ENCODE data around the gene ABI3.
A peak's percentile ranks its signal among the peaks of the same experiment; 100 is the strongest.

Gene ABI3

DNA sequence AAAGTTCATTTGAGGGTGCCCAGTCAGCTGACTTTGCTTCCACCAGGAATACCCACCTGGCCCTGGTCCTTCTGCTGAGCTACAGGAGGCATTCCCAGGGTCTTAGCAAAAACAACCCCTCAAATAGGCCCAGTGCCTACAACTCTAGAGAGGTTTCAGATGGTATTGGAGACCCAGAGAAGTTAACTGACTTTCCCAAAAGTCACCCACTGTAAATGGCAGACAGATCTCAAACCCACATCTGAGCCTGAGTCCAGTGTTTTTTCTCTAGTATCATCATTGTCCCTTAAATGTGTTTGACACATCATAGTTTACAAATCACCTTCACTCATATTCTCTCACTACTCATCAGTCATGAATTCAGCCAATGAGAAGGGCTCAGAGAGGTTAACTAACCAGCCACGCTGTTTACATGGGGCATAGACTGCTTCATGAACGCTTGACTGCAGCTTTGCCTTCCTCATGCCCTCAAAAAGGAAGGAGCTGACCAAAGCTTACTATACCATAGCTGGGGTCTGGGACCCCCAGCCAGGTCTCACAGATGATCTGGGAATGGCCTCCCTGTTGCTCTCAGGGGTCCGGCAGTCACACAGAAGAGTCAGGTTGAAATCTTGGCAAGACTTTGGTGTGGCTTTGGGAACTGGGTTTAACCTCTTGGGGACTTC lies 16.4 kb downstream of the ABI3 start:
- no peak for DNase-seq

DNA sequence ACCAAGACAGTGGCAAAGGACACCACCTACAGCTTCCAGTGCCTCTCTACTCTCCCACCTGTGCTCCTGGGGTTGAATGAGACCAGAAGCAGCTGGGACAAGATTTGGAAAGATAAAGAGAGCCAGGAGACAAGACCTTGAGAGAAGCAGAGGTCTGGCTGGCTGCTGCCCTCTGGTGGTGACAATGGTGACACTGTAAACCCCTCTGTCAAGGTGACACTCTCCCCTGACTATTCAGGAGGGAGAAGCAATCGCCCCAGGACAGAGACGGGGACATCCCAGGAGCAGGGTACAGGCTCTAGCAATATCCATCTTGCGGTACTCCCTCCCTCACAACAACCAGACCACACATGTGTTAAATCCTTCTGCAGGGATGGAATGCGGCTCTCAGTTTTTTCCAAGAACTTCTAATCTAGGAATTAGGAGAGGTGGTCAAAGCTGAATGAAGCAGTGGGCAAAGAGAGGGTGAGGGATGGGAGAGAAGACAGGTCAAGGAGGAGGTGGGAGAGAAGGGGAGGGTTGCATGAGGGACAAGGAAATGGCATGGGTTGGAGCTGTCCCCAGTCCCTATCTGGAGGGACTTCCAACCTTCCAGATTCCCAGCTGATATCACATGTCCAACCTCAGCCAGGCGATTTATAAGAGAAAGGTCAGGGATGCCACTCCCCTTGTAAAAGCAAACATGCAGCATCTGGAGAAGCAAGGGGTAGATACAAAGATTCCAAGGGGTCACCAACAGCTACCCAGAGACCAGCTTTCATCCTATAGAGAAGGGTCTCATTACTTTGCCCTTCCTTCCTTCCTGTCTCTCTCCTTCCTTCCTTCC lies 17.1 kb downstream of the ABI3 start:
- peak; percentile 32 to 48 for DNase-seq

DNA sequence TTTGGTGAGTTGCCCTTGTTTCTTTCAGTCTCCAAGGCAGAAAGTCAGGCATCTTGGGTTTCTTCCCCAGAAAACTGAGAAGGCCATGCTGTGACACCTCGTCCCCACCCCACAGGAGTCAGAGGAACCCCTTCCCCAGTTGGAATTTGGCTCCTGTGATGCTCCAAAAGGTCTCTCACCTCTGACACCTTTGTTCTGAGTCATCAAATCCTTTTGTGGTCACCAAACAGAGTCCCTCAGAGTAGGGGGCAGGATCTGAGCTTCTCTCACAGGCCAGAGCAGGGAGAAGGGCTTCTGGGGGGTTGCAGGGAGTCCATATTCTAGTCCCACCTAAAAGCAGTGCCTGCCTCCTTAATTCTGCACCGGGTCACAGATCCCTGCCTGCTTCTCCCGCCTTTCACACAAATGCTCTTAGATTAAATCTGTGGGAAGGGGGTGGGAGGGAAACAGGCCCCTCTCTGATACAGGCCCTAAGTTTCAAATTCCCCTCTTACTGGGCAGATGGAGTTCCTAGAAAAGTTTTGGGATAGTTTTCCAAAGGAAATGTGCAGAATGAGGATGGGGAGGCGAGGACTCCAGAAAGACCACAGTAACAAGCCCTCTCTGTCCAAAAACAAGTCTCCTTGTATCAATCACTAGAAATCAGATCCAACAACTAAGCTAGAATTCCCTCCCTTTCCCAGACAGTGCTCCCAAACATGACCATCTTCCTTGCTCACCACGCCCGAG lies 18.7 kb downstream of the ABI3 start:
- no peak for DNase-seq

DNA sequence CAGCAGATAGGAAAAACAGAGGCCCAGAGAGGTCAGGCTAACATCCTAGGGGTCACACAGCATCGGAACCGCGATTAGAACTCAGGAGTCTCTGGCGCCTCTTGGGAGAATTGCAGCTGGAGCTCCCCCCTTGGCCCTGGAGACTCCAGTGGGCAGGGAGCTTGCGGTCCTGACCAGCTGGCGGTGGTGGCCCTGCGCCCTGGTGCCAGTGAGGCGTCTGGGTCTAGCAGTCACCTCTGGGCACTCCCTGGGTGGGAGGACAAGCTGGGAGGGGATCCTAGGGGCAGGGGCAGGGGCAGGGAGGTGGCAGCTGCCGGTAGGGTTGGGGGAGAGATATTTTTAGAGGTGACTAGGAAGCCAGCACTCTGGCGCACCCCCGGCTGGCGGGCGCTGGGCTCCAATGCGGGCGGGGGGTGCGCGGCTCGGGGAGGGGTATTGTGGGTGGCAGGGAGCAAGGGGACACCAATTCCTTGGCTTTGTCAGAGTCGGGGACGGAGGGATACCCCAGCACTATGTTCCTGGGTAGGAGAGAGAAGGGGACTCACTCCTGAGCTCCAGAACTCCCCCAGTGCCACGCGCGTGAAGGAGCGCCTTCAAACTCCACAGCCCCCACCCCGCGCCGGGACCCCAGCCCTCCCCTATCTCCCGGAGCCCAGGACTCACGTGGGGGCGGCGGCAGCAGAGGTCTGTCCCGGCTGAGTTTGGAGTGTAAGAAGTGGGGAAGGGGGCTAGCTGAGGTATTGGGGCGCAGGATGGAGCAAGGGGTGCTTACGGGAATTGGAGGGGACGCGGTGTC lies 19.5 kb downstream of the ABI3 start:
- no peak for DNase-seq

DNA sequence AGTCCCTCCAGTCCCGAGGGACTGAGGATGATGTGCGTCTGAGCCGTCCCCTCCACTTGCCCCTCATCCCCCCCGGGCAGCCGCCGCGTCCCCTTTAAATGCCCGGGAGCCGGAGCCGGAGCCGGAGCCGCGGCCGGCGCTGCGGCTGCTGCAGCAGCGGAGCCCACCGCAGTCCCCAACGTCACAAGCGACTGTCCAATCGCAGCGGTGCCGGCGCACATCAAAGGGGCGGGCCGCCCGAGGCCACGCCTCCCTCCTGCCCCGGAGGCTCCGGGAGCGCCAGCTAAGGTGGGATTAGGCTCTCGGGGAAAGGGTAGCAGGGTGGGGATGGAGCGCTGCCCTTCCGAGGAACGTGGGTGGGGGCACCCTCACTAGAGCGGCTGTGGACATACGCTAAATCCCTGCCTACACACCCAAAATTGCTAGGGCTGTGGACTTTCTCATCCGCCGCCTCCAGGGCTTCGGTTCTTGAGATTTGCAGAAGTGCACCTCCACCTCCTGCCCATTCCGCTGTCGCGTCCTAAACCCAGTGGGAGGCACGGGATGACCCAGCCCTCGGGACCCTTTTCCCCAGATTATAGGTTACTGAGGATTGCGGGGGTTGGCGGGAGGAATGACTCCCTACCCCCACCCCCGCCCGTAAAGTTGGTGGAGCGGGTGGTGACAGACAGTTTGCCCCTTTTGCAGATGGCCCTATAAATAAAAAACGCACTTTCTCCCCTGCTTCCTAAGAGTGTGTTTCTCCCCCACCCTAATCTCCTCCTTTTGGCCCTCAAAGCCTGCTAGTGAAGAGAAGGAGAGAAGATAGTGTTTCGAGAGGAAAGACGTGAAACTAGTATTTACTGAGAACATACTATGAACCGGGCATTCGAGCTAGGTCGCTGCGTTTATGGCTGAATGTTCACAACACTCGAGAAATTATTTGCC lies 20.4 kb downstream of the ABI3 start, which contains the start of gene PHOSPHO1:
PHOSPHO1 (minus strand) TSS at position 152 of the 927 bp plus-strand sequence. CDS start 4,096 bp downstream, outside the sequence.
- DNase-seq, result peak; percentile 70 to 81

DNA sequence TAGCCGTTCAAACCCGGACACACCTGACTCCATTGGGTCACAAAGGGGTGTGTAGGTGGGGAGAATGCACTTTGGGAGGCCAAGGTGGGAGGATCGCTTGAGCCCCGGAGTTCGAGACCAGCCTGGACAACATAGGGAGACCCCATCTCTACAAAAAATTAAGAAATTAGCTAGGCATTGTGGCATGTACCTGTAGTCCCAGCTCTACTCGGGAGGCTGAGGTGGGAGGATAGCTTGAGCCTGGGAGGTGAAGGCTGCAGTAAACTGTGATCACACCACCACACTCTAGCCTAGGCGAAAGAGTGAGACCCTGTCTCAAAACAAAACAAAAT lies 21.0 kb downstream of the ABI3 start:
- no peak for DNase-seq

DNA sequence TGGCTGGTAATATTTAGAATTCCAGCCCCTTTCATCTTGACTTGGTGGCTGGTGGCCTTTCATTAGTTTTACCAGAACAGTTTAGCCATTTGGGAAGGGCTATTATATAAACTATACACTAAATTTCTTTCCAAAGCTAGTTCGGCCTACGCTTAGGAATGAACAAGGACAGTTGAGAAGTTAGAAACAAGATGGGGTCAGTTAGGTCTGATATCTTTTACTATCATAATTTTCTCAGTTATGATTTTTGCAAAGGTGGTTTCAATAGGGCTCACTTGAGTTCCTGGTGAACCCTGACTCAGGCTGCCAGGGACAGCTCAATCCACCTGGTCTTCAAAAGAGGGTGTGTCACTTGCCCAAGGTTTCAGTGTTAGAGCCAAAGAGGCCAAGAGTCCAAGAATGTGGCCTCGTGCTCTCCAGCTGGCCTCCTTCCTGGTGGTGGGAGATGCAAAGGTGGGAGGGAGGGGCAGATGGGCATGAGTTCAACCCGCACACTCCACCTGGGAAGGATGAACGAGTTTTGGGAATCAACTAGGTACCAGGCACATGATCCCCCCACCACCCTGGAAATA lies 24.1 kb downstream of the ABI3 start:
- DNase-seq, result no peak

DNA sequence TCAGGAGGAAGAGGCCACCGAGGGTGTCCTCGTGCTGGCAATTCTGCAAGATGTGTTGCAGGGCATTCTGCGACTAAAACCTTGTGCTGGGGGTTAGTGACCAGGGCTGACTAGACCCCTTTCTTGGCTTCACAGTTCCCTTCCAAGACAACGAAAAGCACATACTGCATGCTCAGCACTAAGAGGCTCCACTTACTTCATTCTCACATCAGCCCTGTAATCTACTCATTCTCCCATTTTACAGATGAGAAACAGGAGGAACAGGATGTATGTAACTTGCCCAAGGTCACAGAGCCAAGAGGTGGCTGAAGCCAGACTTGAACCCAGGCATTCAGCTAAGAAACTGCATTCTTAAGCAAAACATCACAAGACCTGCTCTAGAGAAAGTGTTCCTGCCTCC lies 25.4 kb downstream of the ABI3 start:
- no peak for DNase-seq

DNA sequence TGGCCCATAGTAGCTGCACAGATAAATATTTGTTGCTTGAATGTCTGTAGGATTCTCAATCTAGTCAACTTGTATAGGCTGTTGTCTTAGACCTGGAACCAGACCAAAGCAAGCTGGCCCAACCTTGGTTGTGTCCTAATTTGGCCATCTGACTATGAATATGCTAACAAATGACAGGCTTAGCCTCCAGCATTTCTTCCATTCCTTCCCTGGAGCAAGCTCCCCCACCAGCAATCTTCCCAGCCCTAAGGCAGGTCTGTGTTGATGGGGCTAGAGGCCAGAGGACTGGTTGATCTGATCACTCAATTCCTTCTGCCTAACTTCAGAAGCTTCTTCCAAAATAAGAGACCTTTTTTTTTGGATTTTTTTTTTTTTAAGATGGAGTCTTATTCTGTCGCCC lies 29.5 kb downstream of the ABI3 start:
- DNase-seq, result no peak

DNA sequence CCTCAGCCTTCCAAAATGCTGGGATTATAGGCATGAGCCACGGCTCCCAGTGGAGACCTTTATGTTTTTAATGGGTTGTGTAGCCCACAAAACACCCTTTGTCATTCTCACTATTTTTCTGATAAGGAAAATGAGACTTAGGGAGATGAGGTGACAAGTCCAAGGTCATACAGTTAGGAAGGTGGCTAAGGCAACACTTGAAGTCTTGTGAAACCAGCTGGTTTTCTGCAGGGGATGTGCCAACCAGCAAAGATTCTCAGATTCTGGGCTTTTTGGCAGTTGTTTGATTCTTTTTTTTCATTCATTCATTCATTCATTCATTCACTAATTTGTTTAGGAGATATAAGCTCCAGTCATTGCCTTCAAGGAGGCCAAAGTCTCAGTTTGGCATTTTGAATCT lies 30.1 kb downstream of the ABI3 start:
- DNase-seq, result no peak

DNA sequence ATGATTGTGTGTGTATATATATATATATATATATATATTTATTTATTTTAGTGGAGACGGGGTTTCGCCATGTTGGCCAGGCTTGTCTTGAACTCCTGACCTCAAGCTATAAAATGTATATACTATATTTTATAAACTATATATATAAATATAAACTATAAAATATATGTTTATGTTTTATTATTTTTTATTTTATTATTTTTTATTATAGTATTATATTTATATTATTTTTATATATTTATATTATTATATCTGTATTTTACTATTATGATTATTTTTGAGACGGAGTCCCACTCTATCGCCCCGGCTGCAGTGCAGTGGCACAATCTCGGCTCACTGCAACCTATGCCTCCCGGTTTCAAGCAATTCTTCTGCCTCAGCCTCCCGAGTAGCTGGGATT lies 30.5 kb downstream of the ABI3 start:
- no peak for DNase-seq

DNA sequence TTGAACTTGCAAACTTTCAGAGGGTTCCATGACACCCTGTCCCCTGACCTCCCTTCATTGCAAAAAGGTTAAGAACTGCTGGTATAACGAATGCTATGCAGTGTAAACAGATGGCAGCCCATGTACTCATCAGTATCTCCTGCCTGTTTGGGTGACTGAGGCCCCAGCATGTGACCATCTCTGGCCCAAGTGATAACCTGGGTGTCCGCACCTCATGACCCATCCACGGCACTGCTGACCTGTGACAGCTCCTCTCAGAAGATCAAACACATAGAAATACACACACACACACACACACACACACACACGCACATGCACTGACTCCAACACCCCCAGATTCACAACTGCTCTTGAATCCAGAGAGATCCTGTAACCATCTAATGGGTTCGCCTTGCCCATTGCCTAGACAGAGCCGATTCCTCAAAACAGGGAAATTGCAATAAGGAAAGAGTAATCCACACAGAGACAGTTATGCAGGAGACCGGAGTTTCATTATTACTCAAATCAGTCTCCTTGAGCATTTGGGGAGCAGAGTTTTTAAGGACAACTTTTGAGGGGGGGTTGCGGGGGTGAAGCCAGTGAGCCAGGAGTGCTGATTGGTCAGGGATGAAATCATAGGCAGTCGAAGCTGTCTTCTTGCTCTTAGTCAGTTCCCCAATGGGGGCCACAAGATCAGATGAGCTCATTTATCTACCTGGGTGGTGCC lies 31.3 kb downstream of the ABI3 start:
- DNase-seq, result no peak

DNA sequence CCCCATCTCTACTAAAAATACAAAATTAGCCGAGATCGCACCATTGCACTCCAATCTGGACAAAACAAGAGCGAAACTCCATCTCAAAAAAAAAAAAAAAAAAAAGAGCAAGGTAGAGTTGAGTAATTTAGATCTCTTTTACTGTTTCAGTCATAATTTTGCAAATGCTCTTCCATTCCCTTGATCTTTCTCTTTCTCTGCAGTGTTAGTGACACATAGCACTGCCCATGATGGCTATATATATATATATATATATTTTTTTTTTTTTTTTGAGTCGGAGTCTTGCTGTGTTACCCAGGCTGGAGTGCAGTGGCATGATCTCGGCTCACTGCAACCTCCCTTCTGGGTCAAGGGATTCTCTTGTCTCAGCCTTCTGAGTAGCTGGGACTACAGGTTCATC lies 32.3 kb downstream of the ABI3 start:
- no peak for DNase-seq

DNA sequence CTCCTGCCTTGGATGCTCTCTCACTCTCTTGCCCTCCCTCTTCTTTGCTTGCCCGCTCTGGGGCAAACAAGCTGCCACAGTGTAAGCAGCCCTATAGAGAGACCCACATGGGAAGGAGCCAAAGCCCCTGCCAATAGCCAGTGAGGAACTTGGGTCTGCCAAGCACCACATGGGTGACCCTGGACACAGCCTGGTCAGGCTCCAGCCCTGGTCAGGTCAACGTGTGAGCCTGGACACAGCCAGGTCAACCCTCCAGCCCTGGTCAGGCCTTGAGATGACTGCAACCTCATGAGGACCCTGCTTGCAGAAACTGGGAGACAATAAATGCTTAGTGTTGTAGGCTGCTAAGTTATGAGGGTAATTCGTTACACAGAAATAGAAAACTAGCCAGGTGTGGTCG lies 34.3 kb downstream of the ABI3 start:
- no peak for DNase-seq

DNA sequence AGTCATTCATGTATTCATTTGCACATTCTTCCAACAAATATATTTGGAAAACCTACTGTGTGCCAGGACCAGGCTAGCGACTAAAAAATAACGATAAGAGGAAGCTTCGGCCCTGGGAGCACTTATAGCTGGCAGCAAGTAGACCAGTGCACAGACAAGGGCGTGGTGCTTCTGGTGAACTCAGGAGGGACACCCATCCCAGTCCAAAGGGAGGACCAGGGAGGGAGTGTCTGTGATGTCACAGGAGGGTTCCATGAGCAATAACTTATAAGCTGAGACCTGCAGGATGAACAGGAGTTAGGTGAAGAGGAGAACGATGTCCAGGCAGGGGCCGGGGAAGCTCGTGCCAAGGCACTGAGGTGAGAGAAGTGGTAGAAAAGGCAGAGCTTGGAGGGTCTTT lies 37.4 kb downstream of the ABI3 start:
- no peak for DNase-seq

DNA sequence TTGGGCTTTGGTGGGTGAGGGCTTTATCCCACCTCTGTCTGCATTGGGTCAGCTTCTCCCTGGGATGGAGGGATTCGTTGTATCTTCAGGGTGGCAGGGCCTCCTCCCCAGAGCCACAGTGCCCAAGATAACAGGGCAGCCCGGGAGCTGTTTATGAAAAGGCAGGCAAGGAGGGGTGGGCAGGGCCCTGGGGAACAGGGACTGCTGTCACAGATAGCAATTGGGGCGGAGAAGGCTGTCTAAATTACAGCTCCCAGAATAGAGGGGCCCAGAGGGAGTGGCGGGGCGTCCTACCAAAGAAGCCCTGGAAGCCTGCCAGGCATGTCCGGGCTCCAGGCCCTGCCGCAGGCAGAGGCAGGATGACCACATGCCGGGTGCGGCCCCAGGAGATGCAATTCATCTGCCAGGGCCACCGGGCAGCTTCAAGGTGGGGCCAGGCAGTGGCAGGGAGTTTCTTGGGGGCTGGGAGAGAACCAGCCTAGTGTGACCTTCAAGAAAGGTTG lies 38.8 kb downstream of the ABI3 start:
- no peak for DNase-seq

DNA sequence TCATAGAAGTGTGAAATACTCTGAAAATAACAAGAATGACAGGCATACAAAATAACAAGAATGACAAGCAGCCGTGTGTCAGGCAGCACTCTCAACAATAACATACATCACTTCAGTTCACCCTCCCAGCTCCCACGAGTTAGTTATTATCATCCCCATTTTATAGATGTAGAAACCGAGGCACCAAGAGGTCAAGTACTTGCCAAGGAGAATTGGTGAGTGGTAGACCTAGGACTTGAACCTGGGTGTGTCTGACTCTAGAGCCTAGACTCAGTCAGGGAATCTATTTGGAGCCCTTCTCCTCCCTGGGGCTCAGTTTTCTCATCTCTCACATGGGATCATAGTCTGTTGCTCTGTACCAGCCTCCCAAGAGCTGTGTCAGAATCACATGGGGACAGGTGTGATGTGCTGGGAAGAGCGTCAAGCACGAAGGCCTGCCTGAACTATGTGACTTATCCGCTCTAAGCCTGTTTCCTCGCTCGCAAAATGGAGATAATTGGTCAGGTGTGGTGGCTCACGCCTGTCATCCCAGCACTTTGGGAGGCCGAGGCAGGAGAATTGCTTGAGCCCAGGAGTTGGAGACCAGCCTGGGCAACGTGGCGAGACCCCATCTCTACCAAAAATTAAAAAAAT lies 39.5 kb downstream of the ABI3 start:
- DNase-seq, result no peak

DNA sequence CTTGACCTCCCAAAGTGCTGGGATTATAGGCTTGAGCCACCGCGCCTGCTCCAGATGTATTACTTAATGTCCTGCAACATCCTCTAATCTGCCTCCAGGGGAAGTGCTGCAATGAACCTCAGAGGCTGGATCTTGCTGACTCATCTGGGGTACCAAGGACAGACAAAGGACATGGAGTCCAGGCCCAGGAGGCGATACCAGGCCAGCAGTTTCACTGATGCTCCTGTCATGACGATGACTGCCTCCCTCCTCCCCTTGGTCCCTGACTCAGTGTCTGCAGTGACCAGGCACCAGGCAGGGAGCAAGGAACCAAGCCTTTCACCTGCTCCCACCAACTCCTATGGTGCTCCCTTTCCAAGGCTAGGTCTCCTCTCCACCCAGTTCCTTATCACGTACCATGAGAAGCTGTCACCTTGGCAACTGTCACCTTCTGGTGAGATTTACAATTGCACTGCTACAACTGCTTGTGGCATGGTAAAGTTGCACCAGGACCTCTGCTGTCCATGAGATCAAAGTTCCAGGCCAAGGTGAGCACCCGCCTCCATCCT lies 41.7 kb downstream of the ABI3 start:
- DNase-seq, result no peak

DNA sequence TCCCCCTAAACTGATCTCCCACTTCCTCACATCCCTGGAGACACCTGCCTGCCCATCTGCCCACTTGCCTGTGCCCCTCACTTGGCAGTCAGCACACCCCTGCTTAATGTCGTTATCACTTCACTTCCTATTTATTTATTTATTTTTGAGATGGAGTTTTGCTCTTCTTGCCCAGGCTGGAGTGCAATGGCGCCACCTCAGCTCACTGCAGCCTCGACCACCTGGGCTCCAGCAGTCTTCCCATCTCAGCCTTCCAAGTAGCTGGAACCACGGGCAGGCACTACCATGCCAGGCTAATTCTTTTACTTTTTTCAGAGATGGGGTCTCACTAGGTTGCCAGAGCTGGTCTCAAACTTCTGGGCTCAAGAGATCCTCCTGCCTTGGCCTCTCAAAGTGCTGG lies 43.6 kb downstream of the ABI3 start:
- DNase-seq, result no peak

DNA sequence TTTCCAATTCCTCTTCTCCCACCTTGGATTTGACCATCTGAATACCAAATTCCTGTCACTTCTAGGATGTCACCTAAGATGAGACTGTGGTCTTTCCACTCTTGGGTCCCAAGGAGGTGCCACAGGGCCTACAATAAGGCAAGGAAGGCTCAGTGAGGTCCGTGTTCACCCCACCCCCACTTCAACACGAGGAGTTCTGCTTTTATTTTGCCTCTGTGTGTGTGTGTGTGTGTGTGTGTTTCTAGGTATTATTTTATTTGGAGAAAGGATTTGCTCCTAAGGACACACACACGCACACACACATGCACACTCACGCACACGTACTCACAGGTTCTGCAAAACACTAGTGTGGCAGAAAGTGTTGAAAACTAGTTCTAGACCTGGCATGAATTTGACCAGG lies 44.6 kb downstream of the ABI3 start:
- DNase-seq, result no peak

Measured in NCI-H1930 (cell line).